ENCODE data around the gene TTBK1. TPM values are rescaled to one million over a fixed set of nuclear protein-coding genes. Genes with fewer than 3 reads are reported as not detected.

Gene TTBK1
- total and polyA plus RNA-seq, 4 donors = 0.05 to 0.31 (median 0.12) TPM

DNA sequence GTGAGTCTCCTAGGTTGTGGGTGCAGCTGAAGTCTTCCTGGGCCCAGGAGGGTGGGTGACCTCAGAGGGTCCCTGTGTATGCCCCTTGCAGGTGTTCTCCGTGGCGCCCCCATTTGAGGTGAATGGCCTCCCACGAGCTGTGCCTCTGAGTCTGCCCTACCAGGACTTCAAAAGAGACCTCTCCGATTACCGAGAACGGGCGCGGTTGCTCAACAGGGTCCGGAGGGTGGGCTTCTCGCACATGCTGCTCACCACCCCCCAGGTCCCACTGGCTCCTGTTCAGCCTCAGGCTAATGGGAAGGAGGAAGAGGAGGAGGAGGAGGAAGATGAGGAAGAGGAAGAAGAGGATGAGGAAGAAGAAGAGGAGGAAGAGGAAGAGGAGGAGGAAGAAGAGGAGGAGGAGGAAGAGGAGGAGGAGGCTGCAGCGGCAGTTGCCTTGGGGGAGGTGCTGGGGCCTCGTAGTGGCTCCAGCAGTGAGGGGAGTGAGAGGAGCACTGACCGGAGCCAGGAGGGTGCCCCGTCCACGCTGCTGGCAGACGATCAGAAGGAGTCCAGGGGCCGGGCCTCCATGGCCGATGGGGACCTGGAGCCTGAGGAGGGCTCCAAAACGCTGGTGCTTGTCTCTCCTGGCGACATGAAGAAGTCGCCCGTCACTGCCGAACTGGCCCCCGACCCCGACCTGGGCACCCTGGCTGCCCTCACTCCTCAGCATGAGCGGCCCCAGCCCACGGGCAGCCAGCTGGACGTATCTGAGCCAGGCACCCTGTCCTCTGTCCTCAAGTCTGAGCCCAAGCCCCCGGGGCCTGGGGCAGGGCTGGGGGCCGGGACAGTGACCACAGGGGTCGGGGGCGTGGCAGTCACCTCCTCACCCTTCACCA lies 39.6 kb downstream of the TTBK1 start:
- DNase-seq (no peak), ATAC-seq (ENCODE audit: insufficient read depth, low FRiP score) (no peak)
- Histone ChIP-seq H3K9ac (ENCODE audit: insufficient read depth in 1 of 2, low read length in 2 of 2) (no peak overlapping the region), H3K27ac (ENCODE audit: low read depth in 1 of 2, low read length in 1 of 2) (no peak overlapping the region), H3K27me3 (ENCODE audit: control insufficient read depth in 3 of 3, insufficient read depth in 3 of 3, low read length in 2 of 3) (peaks cover 0 to 24% (median 0%) of the 10 kb centered on the region in 3 donors), H3K4me1 (ENCODE audit: control insufficient read depth in 5 of 5, insufficient read depth in 5 of 5, low read length in 5 of 5) (peaks cover 0 to 13% (median 0%) of the 10 kb centered on the region in 5 donors), H3K4me3 (no peak overlapping the region), H3K36me3 (ENCODE audit: control insufficient read depth in 4 of 4, insufficient read depth in 4 of 4, low read length in 4 of 4) (no peaks in the 10 kb centered on the region), H3K9me3 (ENCODE audit: control insufficient read depth in 4 of 4, insufficient read depth in 3 of 4, low read length in 3 of 4) (no peaks in the 10 kb centered on the region)
- 82 to 90% methylated on average over 32 of the region's 32 CpGs for WGBS, 2 donors
- TF ChIP-seq, protein P1, sequence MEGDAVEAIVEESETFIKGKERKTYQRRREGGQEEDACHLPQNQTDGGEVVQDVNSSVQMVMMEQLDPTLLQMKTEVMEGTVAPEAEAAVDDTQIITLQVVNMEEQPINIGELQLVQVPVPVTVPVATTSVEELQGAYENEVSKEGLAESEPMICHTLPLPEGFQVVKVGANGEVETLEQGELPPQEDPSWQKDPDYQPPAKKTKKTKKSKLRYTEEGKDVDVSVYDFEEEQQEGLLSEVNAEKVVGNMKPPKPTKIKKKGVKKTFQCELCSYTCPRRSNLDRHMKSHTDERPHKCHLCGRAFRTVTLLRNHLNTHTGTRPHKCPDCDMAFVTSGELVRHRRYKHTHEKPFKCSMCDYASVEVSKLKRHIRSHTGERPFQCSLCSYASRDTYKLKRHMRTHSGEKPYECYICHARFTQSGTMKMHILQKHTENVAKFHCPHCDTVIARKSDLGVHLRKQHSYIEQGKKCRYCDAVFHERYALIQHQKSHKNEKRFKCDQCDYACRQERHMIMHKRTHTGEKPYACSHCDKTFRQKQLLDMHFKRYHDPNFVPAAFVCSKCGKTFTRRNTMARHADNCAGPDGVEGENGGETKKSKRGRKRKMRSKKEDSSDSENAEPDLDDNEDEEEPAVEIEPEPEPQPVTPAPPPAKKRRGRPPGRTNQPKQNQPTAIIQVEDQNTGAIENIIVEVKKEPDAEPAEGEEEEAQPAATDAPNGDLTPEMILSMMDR (IDR thresholded peaks at IDR 0.05; ENCODE audit: control extremely low read depth, extremely low read depth) = no peak

GRCh38 chr6:43283514-43283901 lies 40.2 kb downstream of the TTBK1 start:
- no peak for ATAC-seq (ENCODE audit: insufficient read depth, low FRiP score)
- H3K4me3 ChIP-seq = no peak overlapping the region
- no peaks in the 10 kb centered on the region for H3K9me3 ChIP-seq (ENCODE audit: control insufficient read depth in 4 of 4, insufficient read depth in 3 of 4, low read length in 3 of 4)
- no peaks in the 10 kb centered on the region for H3K36me3 ChIP-seq (ENCODE audit: control insufficient read depth in 4 of 4, insufficient read depth in 4 of 4, low read length in 4 of 4)
- no peak for DNase-seq
- no peak overlapping the region for H3K27ac ChIP-seq (ENCODE audit: low read depth in 1 of 2, low read length in 1 of 2)
- WGBS, 2 donors = 90 to 94% methylated on average over 18 of the region's 18 CpGs
- H3K27me3 ChIP-seq (ENCODE audit: control insufficient read depth in 3 of 3, insufficient read depth in 3 of 3, low read length in 2 of 3) = peaks cover 0 to 24% (median 0%) of the 10 kb centered on the region in 3 donors
- no peak overlapping the region for H3K9ac ChIP-seq (ENCODE audit: insufficient read depth in 1 of 2, low read length in 2 of 2)
- TF ChIP-seq, protein P1 (IDR thresholded peaks at IDR 0.05; ENCODE audit: control extremely low read depth, extremely low read depth) = no peak
- peaks cover 0 to 13% (median 0%) of the 10 kb centered on the region in 5 donors for H3K4me1 ChIP-seq (ENCODE audit: control insufficient read depth in 5 of 5, insufficient read depth in 5 of 5, low read length in 5 of 5)

DNA sequence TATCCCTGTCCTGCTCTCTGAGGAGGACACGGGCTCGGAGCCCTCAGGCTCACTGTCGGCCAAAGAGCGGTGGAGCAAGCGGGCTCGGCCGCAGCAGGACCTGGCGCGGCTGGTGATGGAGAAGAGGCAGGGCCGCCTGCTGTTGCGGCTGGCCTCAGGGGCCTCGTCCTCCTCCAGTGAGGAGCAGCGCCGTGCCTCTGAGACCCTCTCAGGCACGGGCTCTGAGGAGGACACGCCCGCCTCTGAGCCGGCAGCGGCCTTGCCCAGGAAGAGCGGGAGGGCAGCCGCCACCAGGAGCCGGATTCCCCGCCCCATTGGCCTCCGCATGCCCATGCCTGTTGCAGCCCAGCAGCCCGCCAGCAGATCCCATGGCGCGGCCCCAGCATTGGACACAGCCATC lies 40.6 kb downstream of the TTBK1 start:
- H3K4me1 ChIP-seq (ENCODE audit: control insufficient read depth in 5 of 5, insufficient read depth in 5 of 5, low read length in 5 of 5) = peaks cover 0 to 13% (median 0%) of the 10 kb centered on the region in 5 donors
- WGBS, 2 donors = 81 to 88% methylated on average over 27 of the region's 27 CpGs
- peaks cover 0 to 24% (median 0%) of the 10 kb centered on the region in 3 donors for H3K27me3 ChIP-seq (ENCODE audit: control insufficient read depth in 3 of 3, insufficient read depth in 3 of 3, low read length in 2 of 3)
- H3K9ac ChIP-seq (ENCODE audit: insufficient read depth in 1 of 2, low read length in 2 of 2) = no peak overlapping the region
- no peak for DNase-seq
- TF ChIP-seq, protein P1 (IDR thresholded peaks at IDR 0.05; ENCODE audit: control extremely low read depth, extremely low read depth) = no peak
- no peak overlapping the region for H3K4me3 ChIP-seq
- ATAC-seq (ENCODE audit: insufficient read depth, low FRiP score) = no peak
- H3K36me3 ChIP-seq (ENCODE audit: control insufficient read depth in 4 of 4, insufficient read depth in 4 of 4, low read length in 4 of 4) = no peaks in the 10 kb centered on the region
- H3K9me3 ChIP-seq (ENCODE audit: control insufficient read depth in 4 of 4, insufficient read depth in 3 of 4, low read length in 3 of 4) = no peaks in the 10 kb centered on the region
- H3K27ac ChIP-seq (ENCODE audit: low read depth in 1 of 2, low read length in 1 of 2) = no peak overlapping the region

Data from lung (tissue), 12 donors.